ENCODE measurements around the gene UBE2K. TPM values are rescaled to one million over a fixed set of nuclear protein-coding genes. Genes with fewer than 3 reads are reported as not detected.
"Not testable (repeated sequence)": the region's sequence is repeated elsewhere in the genome, so short reads cannot be mapped to it uniquely, and the experiment has no call there.

UBE2K gene
- polyA plus RNA-seq, 3 donors: 24.2 to 66.8 (median 50.0) TPM

- H3K27ac ChIP-seq (ENCODE audit: low read depth in 1 of 2, low read length in 2 of 2): no peak overlapping the region
- H3K4me2 ChIP-seq (replicated peaks; ENCODE audit: extremely low read depth, low read length, poor library complexity, severe bottlenecking): no peak overlapping the region
- H3K9me3 ChIP-seq (replicated peaks in 1 of 2; ENCODE audit: control insufficient read depth in 1 of 2, insufficient read depth in 1 of 2, low read length in 2 of 2): no peaks in the 10 kb centered on the region
- DNase-seq: no peak
- Mint-ChIP-seq H3K27me3 (ENCODE audit: low read depth in 3 of 3) (no peaks in the 10 kb centered on the region), H3K27ac (no peak overlapping the region), H3K4me3 (no peak overlapping the region), H3K4me1 (no peaks in the 10 kb centered on the region), H3K36me3 (no peaks in the 10 kb centered on the region), H3K9me3 (no peaks in the 10 kb centered on the region)
- no peaks in the 10 kb centered on the region for H3K36me3 ChIP-seq (replicated peaks in 1 of 2; ENCODE audit: control insufficient read depth in 1 of 2, insufficient read depth in 2 of 2, low read length in 2 of 2)
- no peaks in the 10 kb centered on the region for H3K79me2 ChIP-seq (ENCODE audit: insufficient read depth, low read length)
- 100% methylated on average over 4 of the region's 6 CpGs for WGBS (ENCODE audit: insufficient coverage)
- no peak overlapping the region for H2AFZ ChIP-seq (ENCODE audit: insufficient read depth, low read depth, low read length, poor library complexity, severe bottlenecking)
- intact Hi-C loops (cut with micrococcal nuclease): no loop called here
- no peak overlapping the region for H3K4me3 ChIP-seq (replicated peaks in 1 of 3; ENCODE audit: low read depth in 2 of 3, low read length in 3 of 3)
- H3K4me1 ChIP-seq (ENCODE audit: control insufficient read depth in 1 of 2, insufficient read depth in 2 of 2, low read length in 2 of 2): no peaks in the 10 kb centered on the region
- no peak for TF ChIP-seq CTCF (IDR thresholded peaks at IDR 0.05)
- H3K27me3 ChIP-seq (ENCODE audit: control insufficient read depth in 2 of 2, insufficient read depth in 2 of 2, low read length in 2 of 2): no peaks in the 10 kb centered on the region
- H3K9ac ChIP-seq (ENCODE audit: insufficient read depth, low read length, poor library complexity, severe bottlenecking): no peak overlapping the region
- no peaks in the 10 kb centered on the region for H4K20me1 ChIP-seq (ENCODE audit: insufficient read depth, low read length)
These were observed 48.9 kb upstream of the UBE2K start for GRCh38 chr4:39648827-39649558.

GRCh38 chr4:39649639-39650265 lies 48.2 kb upstream of the UBE2K start:
- no peaks in the 10 kb centered on the region for H4K20me1 ChIP-seq (ENCODE audit: insufficient read depth, low read length)
- Mint-ChIP-seq H3K36me3 (no peaks in the 10 kb centered on the region), H3K4me1 (no peaks in the 10 kb centered on the region), H3K4me3 (no peak overlapping the region), H3K27me3 (ENCODE audit: low read depth in 3 of 3) (no peaks in the 10 kb centered on the region), H3K27ac (no peak overlapping the region), H3K9me3 (no peaks in the 10 kb centered on the region)
- no peaks in the 10 kb centered on the region for H3K79me2 ChIP-seq (ENCODE audit: insufficient read depth, low read length)
- H3K4me3 ChIP-seq (replicated peaks in 1 of 3; ENCODE audit: low read depth in 2 of 3, low read length in 3 of 3): no peak overlapping the region
- no peaks in the 10 kb centered on the region for H3K9me3 ChIP-seq (replicated peaks in 1 of 2; ENCODE audit: control insufficient read depth in 1 of 2, insufficient read depth in 1 of 2, low read length in 2 of 2)
- no peak overlapping the region for H3K27ac ChIP-seq (ENCODE audit: low read depth in 1 of 2, low read length in 2 of 2)
- no peak overlapping the region for H3K4me2 ChIP-seq (replicated peaks; ENCODE audit: extremely low read depth, low read length, poor library complexity, severe bottlenecking)
- no CpG with 5 or more reads among the region's 2 CpGs for WGBS (ENCODE audit: insufficient coverage)
- H3K9ac ChIP-seq (ENCODE audit: insufficient read depth, low read length, poor library complexity, severe bottlenecking): no peak overlapping the region
- intact Hi-C loops (cut with micrococcal nuclease): no loop called here
- H3K4me1 ChIP-seq (ENCODE audit: control insufficient read depth in 1 of 2, insufficient read depth in 2 of 2, low read length in 2 of 2): no peaks in the 10 kb centered on the region
- no peak overlapping the region for H2AFZ ChIP-seq (ENCODE audit: insufficient read depth, low read depth, low read length, poor library complexity, severe bottlenecking)
- no peaks in the 10 kb centered on the region for H3K36me3 ChIP-seq (replicated peaks in 1 of 2; ENCODE audit: control insufficient read depth in 1 of 2, insufficient read depth in 2 of 2, low read length in 2 of 2)
- DNase-seq: no peak
- H3K27me3 ChIP-seq (ENCODE audit: control insufficient read depth in 2 of 2, insufficient read depth in 2 of 2, low read length in 2 of 2): no peaks in the 10 kb centered on the region
- TF ChIP-seq CTCF (IDR thresholded peaks at IDR 0.05): no peak

- intact Hi-C loops (cut with micrococcal nuclease): not testable (repeated sequence)
- 100% methylated on average over 2 of the region's 4 CpGs for WGBS (ENCODE audit: insufficient coverage)
These were observed 46.4 kb upstream of the UBE2K start for GRCh38 chr4:39651586-39651985.

More at GRCh38 chr4:39651586-39651985, 46.4 kb upstream of the UBE2K start:
- not testable (repeated sequence) for H3K9me3 ChIP-seq (replicated peaks in 1 of 2; ENCODE audit: control insufficient read depth in 1 of 2, insufficient read depth in 1 of 2, low read length in 2 of 2); H3K4me3 Mint-ChIP-seq; H3K36me3 Mint-ChIP-seq; H3K4me2 ChIP-seq (replicated peaks; ENCODE audit: extremely low read depth, low read length, poor library complexity, severe bottlenecking); DNase-seq; H3K4me3 ChIP-seq (replicated peaks in 1 of 3; ENCODE audit: low read depth in 2 of 3, low read length in 3 of 3); H3K27ac Mint-ChIP-seq; H3K27ac ChIP-seq (ENCODE audit: low read depth in 1 of 2, low read length in 2 of 2); H3K9me3 Mint-ChIP-seq; H3K9ac ChIP-seq (ENCODE audit: insufficient read depth, low read length, poor library complexity, severe bottlenecking); H2AFZ ChIP-seq (ENCODE audit: insufficient read depth, low read depth, low read length, poor library complexity, severe bottlenecking); H3K27me3 ChIP-seq (ENCODE audit: control insufficient read depth in 2 of 2, insufficient read depth in 2 of 2, low read length in 2 of 2); H3K36me3 ChIP-seq (replicated peaks in 1 of 2; ENCODE audit: control insufficient read depth in 1 of 2, insufficient read depth in 2 of 2, low read length in 2 of 2); H3K4me1 Mint-ChIP-seq; H4K20me1 ChIP-seq (ENCODE audit: insufficient read depth, low read length); H3K4me1 ChIP-seq (ENCODE audit: control insufficient read depth in 1 of 2, insufficient read depth in 2 of 2, low read length in 2 of 2); H3K27me3 Mint-ChIP-seq (ENCODE audit: low read depth in 3 of 3); H3K79me2 ChIP-seq (ENCODE audit: insufficient read depth, low read length)
